ENCODE results near the gene UBE2V1. TPM values are rescaled to one million over a fixed set of nuclear protein-coding genes. Genes with fewer than 3 reads are reported as not detected.

The UBE2V1 gene
- total and polyA plus RNA-seq, 2 of the 13 experiments (the other 11 are each of a cell fraction or from before 2014, with no cell fraction given), result 81.3 to 132 TPM

- TF ChIP-seq MTF2 (CRISPR knock-in tag; IDR thresholded peaks at IDR 0.05; ENCODE audit: borderline replicate concordance) (no peak; the same call in 1 of the 2 replicates), MEIS2 (CRISPR knock-in tag; IDR thresholded peaks at IDR 0.05) (peak; percentile 84), JUN (CRISPR knock-in tag; IDR thresholded peaks at IDR 0.05) (peak; percentile 53; the same call in 1 of the 2 replicates), TARDBP (CRISPR knock-in tag; IDR thresholded peaks at IDR 0.05) (peak; percentile 91; the same call in 1 of the 2 replicates), ZNF710 (CRISPR knock-in tag; IDR thresholded peaks at IDR 0.05; ENCODE audit: borderline replicate concordance) (peak; percentile 84), PRPF4 (IDR thresholded peaks at IDR 0.05; ENCODE audit: low read depth, low read length, poor library complexity, severe bottlenecking) (no peak), DNMT3B (CRISPR knock-in tag; conservative IDR thresholded peaks at IDR 0.05) (peak; percentile 84; the same call in 1 of the 2 replicates), CBFB (CRISPR knock-in tag; IDR thresholded peaks at IDR 0.05) (no peak; the same call in 1 of the 2 replicates), ZNF660 (CRISPR knock-in tag; IDR thresholded peaks at IDR 0.05; ENCODE audit: borderline replicate concordance, low read depth) (no peak), SP1 (IDR thresholded peaks at IDR 0.05) (no peak), SP1 (CRISPR knock-in tag; IDR thresholded peaks at IDR 0.05) (0 out of 2 replicates have a peak, but pooled peaks have one; percentile 51), ZNF776 (CRISPR knock-in tag; IDR thresholded peaks at IDR 0.05) (peak; percentile 98), SRY (CRISPR knock-in tag; IDR thresholded peaks at IDR 0.05) (no peak; the same call in 1 of the 2 replicates), TRIM24 (CRISPR knock-in tag; IDR thresholded peaks at IDR 0.05) (no peak), ZNF550 (CRISPR knock-in tag; IDR thresholded peaks at IDR 0.05; ENCODE audit: borderline replicate concordance) (no peak), ZNF777 (CRISPR knock-in tag; IDR thresholded peaks at IDR 0.05) (peak; percentile 69), ZNF10 (CRISPR knock-in tag; IDR thresholded peaks at IDR 0.05; ENCODE audit: borderline replicate concordance, low read depth) (no peak), STAT6 (CRISPR knock-in tag; IDR thresholded peaks at IDR 0.05; ENCODE audit: borderline replicate concordance) (no peak)
- TF ChIP-seq, protein P1, sequence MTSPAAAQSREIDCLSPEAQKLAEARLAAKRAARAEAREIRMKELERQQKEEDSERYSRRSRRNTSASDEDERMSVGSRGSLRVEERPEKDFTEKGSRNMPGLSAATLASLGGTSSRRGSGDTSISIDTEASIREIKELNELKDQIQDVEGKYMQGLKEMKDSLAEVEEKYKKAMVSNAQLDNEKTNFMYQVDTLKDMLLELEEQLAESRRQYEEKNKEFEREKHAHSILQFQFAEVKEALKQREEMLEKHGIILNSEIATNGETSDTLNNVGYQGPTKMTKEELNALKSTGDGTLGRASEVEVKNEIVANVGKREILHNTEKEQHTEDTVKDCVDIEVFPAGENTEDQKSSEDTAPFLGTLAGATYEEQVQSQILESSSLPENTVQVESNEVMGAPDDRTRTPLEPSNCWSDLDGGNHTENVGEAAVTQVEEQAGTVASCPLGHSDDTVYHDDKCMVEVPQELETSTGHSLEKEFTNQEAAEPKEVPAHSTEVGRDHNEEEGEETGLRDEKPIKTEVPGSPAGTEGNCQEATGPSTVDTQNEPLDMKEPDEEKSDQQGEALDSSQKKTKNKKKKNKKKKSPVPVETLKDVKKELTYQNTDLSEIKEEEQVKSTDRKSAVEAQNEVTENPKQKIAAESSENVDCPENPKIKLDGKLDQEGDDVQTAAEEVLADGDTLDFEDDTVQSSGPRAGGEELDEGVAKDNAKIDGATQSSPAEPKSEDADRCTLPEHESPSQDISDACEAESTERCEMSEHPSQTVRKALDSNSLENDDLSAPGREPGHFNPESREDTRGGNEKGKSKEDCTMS (CRISPR knock-in tag; conservative IDR thresholded peaks at IDR 0.05), result peak; percentile 70; the same call in 1 of the 2 replicates
- TF ChIP-seq, protein P2, sequence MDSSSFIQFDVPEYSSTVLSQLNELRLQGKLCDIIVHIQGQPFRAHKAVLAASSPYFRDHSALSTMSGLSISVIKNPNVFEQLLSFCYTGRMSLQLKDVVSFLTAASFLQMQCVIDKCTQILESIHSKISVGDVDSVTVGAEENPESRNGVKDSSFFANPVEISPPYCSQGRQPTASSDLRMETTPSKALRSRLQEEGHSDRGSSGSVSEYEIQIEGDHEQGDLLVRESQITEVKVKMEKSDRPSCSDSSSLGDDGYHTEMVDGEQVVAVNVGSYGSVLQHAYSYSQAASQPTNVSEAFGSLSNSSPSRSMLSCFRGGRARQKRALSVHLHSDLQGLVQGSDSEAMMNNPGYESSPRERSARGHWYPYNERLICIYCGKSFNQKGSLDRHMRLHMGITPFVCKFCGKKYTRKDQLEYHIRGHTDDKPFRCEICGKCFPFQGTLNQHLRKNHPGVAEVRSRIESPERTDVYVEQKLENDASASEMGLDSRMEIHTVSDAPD (CRISPR knock-in tag; IDR thresholded peaks at IDR 0.05), result peak; percentile 50; the same call in 1 of the 2 replicates
Observed at GRCh38 chr20:50112512-50113419, at the start of gene UBE2V1 (continued).
